Frontal cortex (tissue), 4 donors: ENCODE measurements around the gene PLEKHH3. TPM values are rescaled to one million over a fixed set of nuclear protein-coding genes. Genes with fewer than 3 reads are reported as not detected.
A peak's percentile ranks its signal among the peaks of the same experiment; 100 is the strongest.
"Not testable (repeated sequence)": the region's sequence is repeated elsewhere in the genome, so short reads cannot be mapped to it uniquely, and the experiment has no call there.

Experiments used
- DNase-seq, 2 donors: peaks; one replicate each; pipeline ENCODE4 v3.0.0; 2012; ENCODE audit warnings: low spot score in 2 of 2
- FAIRE-seq: peaks from 2 replicates; lab custom pipeline; 2012; peaks lifted over from hg19 to GRCh38; lab: Jason Lieb, UNC
- total RNA-seq: library from RNA; depleted of rRNA; stranded (reverse); fragments of >200 nt; gene quantifications from one replicate; pipeline ENCODE4 v1.2.3, GENCODE V29; 2014
- donor health status: control.
- donor health status: control.
- donor health status: control.

PLEKHH3 gene
- total RNA-seq, 1 donor from 2014 or later, result 2.0 TPM

GRCh38 chr17:42673885-42674754 is 2.7 kb downstream of the PLEKHH3 start:
- DNase-seq (peak; percentile 68 to 74), FAIRE-seq (no peak)

GRCh38 chr17:42673266-42673884 is 3.4 kb downstream of the PLEKHH3 start:
- no peak for DNase-seq
- no peak for FAIRE-seq

- FAIRE-seq (no peak), DNase-seq (no peak)
Measured at GRCh38 chr17:42672038-42672437, 4.8 kb downstream of the PLEKHH3 start.

DNA sequence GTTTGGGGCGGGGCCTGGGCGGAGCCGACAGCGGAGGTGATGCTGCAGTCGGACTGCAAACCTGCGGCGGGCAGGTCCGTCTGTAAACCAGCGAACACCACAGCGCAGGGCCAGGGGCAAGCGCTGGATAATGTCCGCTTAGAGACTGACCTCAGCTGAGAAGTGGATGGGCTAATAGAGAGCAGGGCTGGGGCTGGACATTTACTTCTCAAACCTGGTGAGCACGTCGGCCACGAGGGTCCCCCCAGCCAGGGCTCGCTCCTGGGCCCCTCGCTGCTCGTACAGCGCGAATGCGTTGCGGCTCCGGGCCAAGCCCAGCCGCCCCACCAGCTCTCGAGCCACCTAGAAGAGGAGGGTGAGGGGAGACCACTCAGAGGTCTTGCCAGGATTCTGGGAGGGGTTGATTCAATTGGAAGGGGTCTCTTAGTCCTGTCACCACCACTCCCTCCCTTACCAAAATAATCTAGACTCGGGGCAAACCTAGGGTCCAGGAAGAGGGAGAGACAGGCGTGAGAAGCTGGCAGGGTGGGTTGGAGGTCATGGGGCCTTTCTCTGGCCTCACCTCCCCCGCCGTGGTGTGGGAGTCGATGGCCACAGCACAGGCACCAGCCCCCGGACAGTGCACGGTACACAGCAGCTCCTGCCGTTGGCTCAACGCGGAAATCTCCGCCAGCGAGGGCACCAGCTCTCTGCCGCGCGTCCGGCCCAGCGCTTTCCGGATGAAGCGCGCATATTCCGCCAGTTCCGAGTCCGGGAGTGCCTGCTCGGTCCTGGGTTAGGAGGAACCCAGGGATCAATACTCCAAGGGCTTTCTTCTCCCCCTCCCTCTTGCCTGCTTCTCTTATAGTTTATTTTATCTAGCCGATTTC is 5.8 kb downstream of the PLEKHH3 start:
- DNase-seq (peak; percentile 24 to 30), FAIRE-seq (no peak)

DNA sequence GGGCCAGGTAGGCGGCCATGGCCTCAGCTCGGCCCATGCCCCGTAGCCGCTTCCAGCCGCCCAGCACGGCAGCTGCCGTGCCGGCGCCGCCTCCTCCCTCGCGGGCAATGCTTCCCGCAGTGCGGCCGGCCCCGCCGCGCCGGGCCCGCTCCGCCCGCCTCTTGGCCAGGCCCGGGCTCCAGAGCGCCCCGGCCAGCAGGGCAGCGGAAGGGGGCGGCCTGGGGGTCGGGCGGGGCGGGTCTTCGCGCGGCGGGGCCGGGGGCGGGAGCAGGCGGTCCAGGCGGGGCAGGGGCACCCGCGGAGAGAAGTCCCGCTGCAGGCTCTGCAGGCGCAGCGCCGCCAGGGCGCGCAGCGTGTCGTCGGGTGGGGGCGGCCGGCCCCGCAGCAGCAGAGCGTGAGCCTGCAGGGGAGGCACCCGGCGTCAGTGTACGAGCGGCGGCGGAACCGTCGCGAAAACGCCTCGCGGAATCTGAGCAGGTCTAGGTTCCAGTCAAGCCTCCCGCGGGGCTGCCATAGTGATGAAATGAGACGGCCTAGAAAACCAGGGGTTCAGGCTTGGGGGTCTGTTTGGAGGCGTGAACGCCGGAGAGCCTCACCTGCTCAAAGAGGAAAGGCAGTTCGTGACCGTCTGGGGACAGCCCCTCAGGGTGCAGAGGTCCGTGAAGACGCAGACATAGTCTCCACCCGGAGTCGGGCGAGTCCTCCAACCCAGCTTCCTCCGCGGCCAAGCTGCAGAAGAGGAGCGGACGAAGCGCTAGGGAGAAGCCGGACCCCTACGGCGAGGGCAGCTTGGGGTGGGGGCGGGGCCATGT is 6.6 kb downstream of the PLEKHH3 start:
- DNase-seq, result peak; percentile 37 to 46
- no peak for FAIRE-seq

GRCh38 chr17:42669705-42669976 is 7.2 kb downstream of the PLEKHH3 start:
- DNase-seq (peak in 1 of 2 donors; percentile 32), FAIRE-seq (no peak)

DNA sequence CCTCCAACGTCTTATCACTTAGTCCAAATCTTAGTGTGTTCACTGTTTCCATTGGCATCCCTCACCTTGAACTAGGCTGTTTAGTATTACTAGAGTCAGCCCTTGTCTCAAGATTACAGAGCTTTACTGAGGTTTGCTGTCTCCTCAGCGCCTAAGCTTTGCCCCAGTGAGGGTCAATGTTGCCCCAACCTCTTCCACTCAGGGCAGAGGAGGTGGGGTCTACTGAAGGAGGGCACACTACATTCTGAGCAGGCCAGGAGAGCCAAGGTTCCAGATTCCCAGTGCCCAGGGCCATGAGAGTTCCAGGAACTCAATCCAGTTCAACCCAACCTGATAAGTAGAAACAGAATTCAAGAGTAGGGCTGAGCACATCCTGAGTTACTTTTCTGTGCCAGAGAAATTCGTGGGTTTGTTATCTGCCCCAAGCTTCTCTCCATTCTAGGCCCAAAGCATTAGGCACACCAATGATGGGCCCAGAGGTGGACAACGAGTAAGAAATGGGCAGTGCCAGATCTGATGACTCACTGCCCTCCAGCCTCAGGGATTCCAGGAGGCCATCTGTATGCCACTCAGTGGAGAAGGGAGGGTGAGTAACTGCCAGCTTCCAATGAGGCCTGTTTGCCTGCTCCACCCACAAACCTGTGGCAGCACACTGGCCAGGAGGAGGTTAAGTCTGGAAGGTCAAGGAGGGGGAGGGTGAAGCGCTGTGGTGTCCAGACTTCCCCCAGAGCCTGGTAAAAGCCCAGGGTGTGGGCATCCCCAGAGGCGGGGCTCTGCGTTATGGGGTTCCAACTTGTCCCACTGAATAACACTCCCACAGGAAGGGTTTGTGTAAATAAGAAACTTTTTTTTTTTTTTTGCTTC is 9.5 kb downstream of the PLEKHH3 start:
- DNase-seq (peak; percentile 30 to 70), FAIRE-seq (no peak)

DNA sequence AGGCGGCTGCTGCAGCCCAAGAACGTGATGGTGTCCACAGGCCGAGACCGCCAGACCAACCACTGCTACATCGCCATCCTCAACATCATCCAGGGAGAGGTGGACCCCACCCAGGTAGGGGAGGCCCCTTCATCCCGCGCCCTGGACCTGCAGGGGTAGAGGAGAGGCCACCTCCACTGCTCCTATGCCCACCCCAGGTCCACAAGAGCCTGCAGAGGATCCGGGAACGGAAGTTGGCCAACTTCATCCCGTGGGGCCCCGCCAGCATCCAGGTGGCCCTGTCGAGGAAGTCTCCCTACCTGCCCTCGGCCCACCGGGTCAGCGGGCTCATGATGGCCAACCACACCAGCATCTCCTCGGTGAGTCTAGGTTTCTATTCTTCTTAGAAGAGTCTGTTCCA is 10.7 kb downstream of the PLEKHH3 start:
- DNase-seq, FAIRE-seq: not testable (repeated sequence)

GRCh38 chr17:42665581-42666001 is 11.2 kb downstream of the PLEKHH3 start:
- no peak for FAIRE-seq
- DNase-seq, result no peak

DNA sequence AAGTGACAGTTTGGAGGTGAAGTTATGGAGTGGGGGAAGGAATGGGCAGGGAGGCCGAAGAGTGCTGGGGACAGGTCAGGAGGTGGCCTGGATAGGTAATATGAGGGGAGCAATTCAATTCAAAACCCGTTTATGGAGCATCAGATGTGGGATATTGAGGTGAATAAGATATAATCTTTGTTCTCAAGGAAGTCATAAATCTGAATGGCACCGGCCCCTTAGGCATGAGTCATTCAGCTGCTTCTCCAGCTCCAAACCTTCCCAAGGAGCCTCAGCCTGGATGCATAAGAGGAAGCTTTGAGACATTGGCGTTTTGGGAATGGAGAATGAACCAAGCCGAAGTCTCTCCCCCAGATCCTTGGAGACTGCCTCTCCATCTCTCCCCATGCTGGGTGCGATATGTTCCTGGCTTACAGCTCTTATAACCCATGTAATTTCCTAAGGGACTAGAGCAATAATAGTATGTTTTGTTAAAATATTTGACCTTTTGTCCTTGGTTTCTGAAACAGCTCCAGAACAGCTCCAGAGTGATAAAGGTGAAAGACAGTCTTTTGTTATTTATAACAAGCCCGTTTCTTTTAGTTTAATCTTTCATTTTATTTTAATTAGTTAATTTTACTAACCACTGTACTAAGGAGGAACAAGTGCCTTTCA is 16.0 kb downstream of the PLEKHH3 start:
- no peak for FAIRE-seq
- DNase-seq, result peak in 1 of 2 donors; percentile 34

DNA sequence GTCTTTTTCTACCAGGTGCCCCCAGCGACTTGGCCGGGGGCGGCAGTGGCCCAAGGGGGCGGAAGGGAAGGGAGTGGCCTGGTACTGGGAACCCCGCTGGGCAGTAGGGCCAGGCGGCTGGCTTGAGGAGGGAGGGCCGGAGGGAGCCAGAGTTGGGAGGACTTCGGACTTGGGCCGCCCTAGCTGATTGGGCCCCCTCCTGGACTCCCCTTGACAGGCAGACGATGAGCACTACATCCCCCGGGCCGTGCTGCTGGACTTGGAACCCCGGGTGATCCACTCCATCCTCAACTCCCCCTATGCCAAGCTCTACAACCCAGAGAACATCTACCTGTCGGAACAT is 16.9 kb downstream of the PLEKHH3 start:
- not testable (repeated sequence) for FAIRE-seq, DNase-seq

- FAIRE-seq, result no peak
- DNase-seq, result peak; percentile 85 to 91
Measured at GRCh38 chr17:42659079-42659931, 17.5 kb downstream of the PLEKHH3 start, which contains the start of gene TUBG2. TSS of gene TUBG2 (plus strand) at chr17:42659284. CDS start at chr17:42659504, 220 bp downstream.

DNA sequence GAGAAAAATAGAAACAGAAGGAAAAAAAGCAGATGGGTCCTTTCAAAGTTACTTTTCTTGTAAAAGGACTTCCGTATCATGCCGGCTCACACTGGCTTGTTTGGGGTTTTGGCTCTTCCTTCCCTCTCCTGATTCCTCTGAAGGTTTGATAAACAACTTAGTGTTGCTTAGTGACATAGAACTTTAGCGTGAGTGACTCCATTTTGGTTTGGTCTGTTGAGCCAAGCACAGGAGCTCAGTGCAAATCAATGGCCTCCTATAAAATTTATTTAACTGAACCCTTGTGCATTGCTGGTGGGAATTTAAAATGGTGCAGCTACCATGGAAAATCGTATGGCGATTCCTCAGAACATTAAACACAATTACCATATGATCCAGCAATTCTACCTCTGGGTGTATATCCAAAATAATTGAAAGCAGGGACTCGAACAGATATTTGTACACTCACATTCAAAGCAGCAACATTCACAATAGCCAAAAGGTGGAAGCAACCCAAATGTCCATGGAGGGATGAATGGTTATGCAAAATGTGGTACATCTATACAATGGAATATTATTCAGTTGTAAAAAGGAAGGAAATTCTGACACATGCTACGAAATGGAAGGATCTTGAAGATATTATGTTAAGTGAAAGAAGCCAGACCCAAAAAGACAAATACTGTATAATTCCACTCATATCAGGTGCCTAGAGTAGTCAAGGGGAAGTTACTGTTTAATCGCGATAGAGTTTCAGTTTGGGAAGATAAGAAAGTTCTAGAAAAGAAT is 18.8 kb downstream of the PLEKHH3 start:
- DNase-seq, result no peak
- FAIRE-seq, result no peak

DNA sequence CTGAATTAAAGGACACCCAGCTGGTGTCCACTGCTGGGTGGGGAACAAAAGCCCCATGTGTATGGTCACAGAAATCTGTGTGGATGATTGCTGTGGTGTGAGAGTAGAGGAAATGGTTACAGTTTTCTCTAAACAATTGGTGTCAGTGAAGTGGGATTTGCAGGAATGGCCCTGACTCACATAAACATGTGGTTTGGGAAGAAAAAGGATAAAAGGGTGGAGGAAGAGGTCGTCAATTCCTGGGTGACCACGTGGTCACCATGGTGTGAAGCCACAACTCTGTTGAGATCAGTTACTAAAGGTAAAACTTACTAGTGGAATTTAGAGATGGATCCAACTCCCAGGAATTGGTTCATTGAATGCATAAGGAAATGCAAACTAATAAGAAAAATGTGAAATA is 21.3 kb downstream of the PLEKHH3 start:
- FAIRE-seq, result no peak
- DNase-seq, result no peak

GRCh38 chr17:42653179-42654124 is 23.3 kb downstream of the PLEKHH3 start:
- no peak for FAIRE-seq
- DNase-seq, result peak in 1 of 2 donors; percentile 62

- FAIRE-seq (no peak), DNase-seq (no peak)
Measured at GRCh38 chr17:42651392-42651791, 25.4 kb downstream of the PLEKHH3 start.
